HCT116 (cell line): ENCODE data around the gene ODAPH.

Source experiments
- CTCF ChIP-seq, 3 experiments: fragments of 200-600 bp in 1 of 3; sonication (generic) in 1 of 3; IDR thresholded peaks in 2 of 3; conservative IDR thresholded peaks in 1 of 3; 2 replicates each; pipeline ENCODE4 v1.5.1; 2012 to 2017; ENCODE audit warnings: low read depth in 2 of 3, low read length in 2 of 3, antibody characterized with exemption in 1 of 3, borderline replicate concordance in 1 of 3, control low read depth in 1 of 3, mild to moderate bottlenecking in 1 of 3, mixed read lengths in 1 of 3, mixed run types in 1 of 3, moderate library complexity in 1 of 3; ENCODE audit not compliant: insufficient read depth in 1 of 3
- EGR1 ChIP-seq: IDR thresholded peaks from 2 replicates; pipeline ENCODE4 v1.6.1; 2012; ENCODE audit warnings: low read depth
- EZH2 ChIP-seq: fragments of 200-600 bp; sonication (generic); IDR thresholded peaks from 2 replicates; pipeline ENCODE4 v1.6.1; 2017; ENCODE audit warnings: antibody characterized with exemption, mixed run types
- FOSL1 ChIP-seq: IDR thresholded peaks from 2 replicates; pipeline ENCODE4 v1.6.1; 2012; ENCODE audit warnings: low read depth
- JUND ChIP-seq: IDR thresholded peaks from 2 replicates; pipeline ENCODE4 v1.6.1; 2012
- POLR2A ChIP-seq: IDR thresholded peaks from 2 replicates; pipeline ENCODE4 v1.7.0; 2011; ENCODE audit warnings: borderline replicate concordance; ENCODE audit not compliant: insufficient read depth, insufficient read length; ENCODE audit errors: extremely low read depth
- POLR2AphosphoS5 ChIP-seq: IDR thresholded peaks from 2 replicates; pipeline ENCODE4 v1.6.1; 2011; ENCODE audit warnings: mild to moderate bottlenecking, low read depth, low read length, moderate library complexity
- RAD21 ChIP-seq: IDR thresholded peaks from 2 replicates; pipeline ENCODE4 v1.6.1; 2012; ENCODE audit warnings: low read depth, mild to moderate bottlenecking
- REST ChIP-seq: IDR thresholded peaks from 2 replicates; pipeline ENCODE4 v1.6.1; 2012; ENCODE audit warnings: low read depth
- SIN3A ChIP-seq: IDR thresholded peaks from 2 replicates; pipeline ENCODE4 v1.6.1; 2012; ENCODE audit warnings: low read depth
- SP1 ChIP-seq: IDR thresholded peaks from 2 replicates; pipeline ENCODE4 v1.6.1; 2012; ENCODE audit warnings: low read depth
- YY1 ChIP-seq: IDR thresholded peaks from 2 replicates; pipeline ENCODE4 v1.6.1; 2011; ENCODE audit warnings: low read length, low read depth, moderate library complexity, mild to moderate bottlenecking; ENCODE audit not compliant: insufficient replicate concordance; ENCODE audit errors: extremely low read depth
- ZNF274 ChIP-seq: fragments of 200-500 bp; sonication (Bioruptor generic); IDR thresholded peaks from 2 replicates; pipeline ENCODE4 v1.6.1; 2014; ENCODE audit warnings: mild to moderate bottlenecking, low read depth, low read length, inconsistent platforms

- TF ChIP-seq CTCF (IDR thresholded peaks at IDR 0.05 in 2 of 3, conservative IDR thresholded peaks at IDR 0.05 in 1 of 3; ENCODE audit: borderline replicate concordance in 1 of 3, insufficient read depth in 1 of 3, low read depth in 2 of 3, low read length in 2 of 3) (no peak), ZNF274 (no peak), EZH2 (no peak), FOSL1 (no peak), JUND (no peak), POLR2AphosphoS5 (no peak), REST (no peak; the same call in 1 of the 2 replicates), EGR1 (no peak), SP1 (no peak), POLR2A (no peak), SIN3A (no peak), YY1 (no peak), RAD21 (no peak)
These were observed 25.1 kb upstream of the ODAPH start for GRCh38 chr4:75530556-75531322.
